GM21737 (cell line): Measurements from ENCODE around the gene KRT80.

Source experiments
- ATAC-seq: cut with Tn5 transposase; IDR thresholded peaks from one replicate; pipeline ENCODE4 v1.9.1; 2021; ENCODE audit warnings: mild to moderate bottlenecking, moderate library complexity; ENCODE audit not compliant: unreplicated experiment

KRT80 gene

GRCh38 chr12:52181746-52182145 is 10.1 kb downstream of the KRT80 start:
- ATAC-seq = no peak

GRCh38 chr12:52180971-52181628 is 10.7 kb downstream of the KRT80 start:
- ATAC-seq = no peak

GRCh38 chr12:52179396-52179973 is 12.3 kb downstream of the KRT80 start:
- no peak for ATAC-seq

- ATAC-seq = no peak
Measured at GRCh38 chr12:52178984-52179383, 12.8 kb downstream of the KRT80 start.

- ATAC-seq = no peak
Measured at GRCh38 chr12:52178443-52178842, 13.4 kb downstream of the KRT80 start.

- ATAC-seq = no peak
Measured at GRCh38 chr12:52175371-52176350, 16.2 kb downstream of the KRT80 start.

- no peak for ATAC-seq
Measured at GRCh38 chr12:52173526-52173925, 18.3 kb downstream of the KRT80 start.

- ATAC-seq = no peak
Measured at GRCh38 chr12:52172956-52173355, 18.9 kb downstream of the KRT80 start.

GRCh38 chr12:52171950-52172512 is 19.8 kb downstream of the KRT80 start:
- ATAC-seq = no peak

- no peak for ATAC-seq
Measured at GRCh38 chr12:52170827-52171226, 21.0 kb downstream of the KRT80 start.

GRCh38 chr12:52169886-52170285 is 21.9 kb downstream of the KRT80 start:
- no peak for ATAC-seq

GRCh38 chr12:52168019-52168717 is 23.6 kb downstream of the KRT80 start:
- no peak for ATAC-seq

- ATAC-seq = no peak
Measured at GRCh38 chr12:52167526-52167925, 24.3 kb downstream of the KRT80 start.

GRCh38 chr12:52166672-52167071 is 25.1 kb downstream of the KRT80 start:
- no peak for ATAC-seq

GRCh38 chr12:52165096-52165855 is 26.5 kb downstream of the KRT80 start:
- ATAC-seq = no peak

GRCh38 chr12:52164624-52165023 is 27.2 kb downstream of the KRT80 start:
- no peak for ATAC-seq

- no peak for ATAC-seq
Measured at GRCh38 chr12:52162981-52163380, 28.8 kb downstream of the KRT80 start.

GRCh38 chr12:52160200-52160599 is 31.6 kb downstream of the KRT80 start:
- no peak for ATAC-seq

- ATAC-seq = no peak
Measured at GRCh38 chr12:52157566-52158150, 34.2 kb downstream of the KRT80 start.
